ENCODE data around the gene BHLHA15.

The BHLHA15 gene

GRCh38 chr7:98211221-98211675 is at the start of gene BHLHA15:
TSS of gene BHLHA15 (plus strand) at chr7:98211439. CDS start at chr7:98212310, 871 bp downstream.
- no peak for DNase-seq (ENCODE audit: low read depth)

GRCh38 chr7:98162758-98163157 is 48.5 kb upstream of the BHLHA15 start:
- DNase-seq (ENCODE audit: low read depth): no peak

- no peak for DNase-seq (ENCODE audit: low read depth)
Observed at GRCh38 chr7:98163269-98163668, 48.0 kb upstream of the BHLHA15 start.

GRCh38 chr7:98163704-98164494 is 47.3 kb upstream of the BHLHA15 start:
- peak; percentile 11 for DNase-seq (ENCODE audit: low read depth)

- DNase-seq (ENCODE audit: low read depth): peak; percentile 27
Observed at GRCh38 chr7:98165827-98166667, 45.2 kb upstream of the BHLHA15 start.

- no peak for DNase-seq (ENCODE audit: low read depth)
Observed at GRCh38 chr7:98166668-98166970, 44.6 kb upstream of the BHLHA15 start.

- DNase-seq (ENCODE audit: low read depth): no peak
Observed at GRCh38 chr7:98167653-98168052, 43.6 kb upstream of the BHLHA15 start.

- peak; percentile 58 for DNase-seq (ENCODE audit: low read depth)
Observed at GRCh38 chr7:98168181-98168903, 42.9 kb upstream of the BHLHA15 start.

GRCh38 chr7:98168904-98169621 is 42.2 kb upstream of the BHLHA15 start:
- DNase-seq (ENCODE audit: low read depth): no peak

GRCh38 chr7:98170966-98171365 is 40.3 kb upstream of the BHLHA15 start:
- no peak for DNase-seq (ENCODE audit: low read depth)

GRCh38 chr7:98171449-98171848 is 39.8 kb upstream of the BHLHA15 start:
- no peak for DNase-seq (ENCODE audit: low read depth)

GRCh38 chr7:98174334-98175259 is 36.6 kb upstream of the BHLHA15 start:
- DNase-seq (ENCODE audit: low read depth): no peak

- no peak for DNase-seq (ENCODE audit: low read depth)
Observed at GRCh38 chr7:98175260-98175940, 35.8 kb upstream of the BHLHA15 start.

GRCh38 chr7:98177553-98177952 is 33.7 kb upstream of the BHLHA15 start:
- no peak for DNase-seq (ENCODE audit: low read depth)

- DNase-seq (ENCODE audit: low read depth): no peak
Observed at GRCh38 chr7:98178321-98178720, 32.9 kb upstream of the BHLHA15 start.

- DNase-seq (ENCODE audit: low read depth): no peak
Observed at GRCh38 chr7:98178762-98179490, 32.3 kb upstream of the BHLHA15 start.

- DNase-seq (ENCODE audit: low read depth): no peak
Observed at GRCh38 chr7:98180751-98181150, 30.5 kb upstream of the BHLHA15 start.

- DNase-seq (ENCODE audit: low read depth): no peak
Observed at GRCh38 chr7:98185101-98185500, 26.1 kb upstream of the BHLHA15 start.

GRCh38 chr7:98186452-98187137 is 24.6 kb upstream of the BHLHA15 start:
- peak; percentile 7 for DNase-seq (ENCODE audit: low read depth)

All from amniotic epithelial cell (primary cell).